Fibroblast of mammary gland (primary cell): ENCODE results near the gene HOXC10.
A peak's percentile ranks its signal among the peaks of the same experiment; 100 is the strongest.

Experiments used
- DNase-seq: peaks from one replicate; pipeline ENCODE4 v3.0.0-alpha.2; 2010; ENCODE audit warnings: low read depth
- H3K4me3 ChIP-seq: 2 replicates; pipeline ENCODE4 v1.5.1; 2011; ENCODE audit warnings: low read depth, mild to moderate bottlenecking, low read length, moderate library complexity; ENCODE audit not compliant: control insufficient read depth
- CTCF ChIP-seq: conservative IDR thresholded peaks from 2 replicates; pipeline ENCODE4 v1.5.1; 2011; ENCODE audit warnings: low read depth, low read length, inconsistent platforms; ENCODE audit not compliant: control insufficient read depth, insufficient read depth

The HOXC10 gene

DNA sequence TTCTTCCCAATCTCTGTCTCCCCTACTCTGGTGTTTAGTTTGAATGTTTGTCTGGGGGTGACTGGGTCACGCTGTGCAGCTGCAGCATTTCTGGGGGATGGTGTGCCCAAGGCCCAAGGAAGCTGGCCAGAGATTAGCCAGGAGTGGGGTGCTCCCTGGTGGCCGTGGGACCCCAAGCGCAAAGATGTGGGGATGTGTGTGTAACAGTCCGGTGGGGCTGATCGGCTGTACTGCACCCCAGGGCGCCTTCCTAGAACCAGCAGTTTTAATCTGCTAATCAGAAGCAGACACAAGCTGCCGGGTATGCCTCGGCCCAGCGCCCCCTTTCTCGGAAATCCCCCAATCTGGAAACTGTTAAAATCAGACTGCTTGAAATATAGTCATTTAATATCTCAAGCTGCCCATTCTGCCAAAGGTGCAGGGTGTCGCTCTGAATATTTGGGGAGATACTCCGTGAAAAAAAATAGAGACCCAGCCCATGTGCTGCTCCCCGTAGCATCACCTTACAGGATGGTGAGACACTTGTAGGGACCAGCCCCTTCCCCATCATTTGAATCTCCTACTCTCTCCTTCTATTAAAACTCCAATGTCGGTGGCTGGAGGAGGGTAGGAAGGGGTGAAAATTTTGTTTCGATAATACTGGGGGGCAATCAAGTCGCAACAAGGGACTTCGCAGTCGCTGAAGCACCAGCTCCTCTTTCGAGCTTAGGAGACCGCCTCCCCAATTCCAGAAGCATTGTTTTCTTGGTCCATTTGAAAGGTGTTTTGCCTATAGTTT is 19.3 kb downstream of the HOXC10 start:
- peak; percentile 18 for TF ChIP-seq CTCF

DNA sequence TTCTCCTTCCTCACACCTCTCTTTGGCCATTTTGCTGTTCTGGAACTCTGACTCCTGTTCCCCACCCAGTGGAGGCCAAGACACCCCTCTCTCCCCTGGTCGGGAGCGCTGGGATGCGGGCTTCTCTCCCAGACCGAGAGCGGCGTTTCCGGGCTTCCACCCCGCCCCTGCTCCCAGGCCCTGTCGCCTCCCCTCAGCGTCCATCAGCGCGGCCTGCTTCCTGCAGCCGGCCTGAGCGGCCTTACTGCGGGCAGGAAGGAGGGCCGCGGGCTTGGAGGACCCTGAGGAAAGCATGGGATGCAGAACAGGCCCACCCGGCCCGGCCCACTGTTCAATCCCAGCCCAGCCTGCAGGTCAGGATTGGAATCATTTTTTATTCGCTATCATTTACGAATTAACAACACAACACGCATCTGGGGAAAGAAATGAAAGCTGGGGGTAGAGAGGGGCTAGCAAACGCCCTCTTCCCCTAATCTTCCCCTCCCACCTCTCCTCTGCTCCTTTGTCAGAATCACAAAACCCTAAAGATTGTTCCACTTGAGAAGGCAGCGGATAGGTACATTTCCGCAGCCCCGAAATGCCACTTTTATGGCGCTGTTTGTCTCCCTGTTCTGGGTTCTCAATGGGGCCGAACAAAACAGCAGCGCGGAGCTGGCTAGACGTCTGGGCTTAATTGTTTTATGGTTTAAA is 20.0 kb downstream of the HOXC10 start:
- H3K4me3 ChIP-seq = peak overlapping the region; percentile 50
- no peak for TF ChIP-seq CTCF
- DNase-seq = peak; percentile 69

More for the DNA sequence above, 19.3 kb downstream of the HOXC10 start:
- DNase-seq = peak; percentile 52
- peak overlapping the region; percentile 50 for H3K4me3 ChIP-seq

- peak overlapping the region; percentile 50 for H3K4me3 ChIP-seq
- no peak for DNase-seq
- no peak for TF ChIP-seq CTCF
Measured at GRCh38 chr12:54005531-54005852, 20.5 kb downstream of the HOXC10 start.

DNA sequence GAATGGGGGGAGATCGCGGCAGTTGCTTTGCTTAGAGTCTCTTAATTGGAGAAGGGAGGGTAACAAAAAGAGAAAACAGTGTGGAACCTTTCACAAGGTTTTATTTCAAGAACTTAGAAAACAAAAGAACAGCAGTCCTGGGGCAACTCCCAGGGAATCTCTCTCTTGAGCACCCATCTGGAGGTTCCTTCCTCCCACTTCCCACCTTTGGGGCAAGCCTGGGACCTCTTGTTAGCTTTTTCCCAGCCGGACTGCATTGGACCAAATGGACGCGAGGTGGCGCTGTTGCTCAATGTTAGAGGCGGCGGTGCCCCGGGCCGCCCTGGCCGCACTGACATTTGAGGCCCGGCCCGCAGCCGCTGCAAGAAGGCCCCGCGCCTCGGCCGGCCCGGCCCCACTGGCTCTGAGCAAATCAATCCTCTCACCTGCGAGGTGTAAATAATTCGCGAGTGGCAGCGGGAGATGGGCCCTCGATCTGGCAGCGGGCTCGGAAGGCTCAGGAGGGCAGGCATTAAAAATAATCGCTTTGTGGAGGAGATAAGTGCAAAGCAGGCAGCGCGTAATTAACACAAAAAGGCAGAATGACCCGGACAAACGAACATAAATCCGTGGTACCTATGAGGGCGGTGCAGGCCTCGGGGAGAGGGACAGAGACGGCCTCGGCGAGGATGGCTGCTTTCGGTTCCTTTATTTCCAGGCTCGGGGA is 21.1 kb downstream of the HOXC10 start:
- peak; percentile 79 for TF ChIP-seq CTCF
- peak; percentile 89 for DNase-seq
- peak overlapping the region; percentile 50 for H3K4me3 ChIP-seq

GRCh38 chr12:54006559-54007220 is 21.7 kb downstream of the HOXC10 start:
- peak overlapping the region; percentile 44 for H3K4me3 ChIP-seq
- no peak for TF ChIP-seq CTCF
- no peak for DNase-seq

DNA sequence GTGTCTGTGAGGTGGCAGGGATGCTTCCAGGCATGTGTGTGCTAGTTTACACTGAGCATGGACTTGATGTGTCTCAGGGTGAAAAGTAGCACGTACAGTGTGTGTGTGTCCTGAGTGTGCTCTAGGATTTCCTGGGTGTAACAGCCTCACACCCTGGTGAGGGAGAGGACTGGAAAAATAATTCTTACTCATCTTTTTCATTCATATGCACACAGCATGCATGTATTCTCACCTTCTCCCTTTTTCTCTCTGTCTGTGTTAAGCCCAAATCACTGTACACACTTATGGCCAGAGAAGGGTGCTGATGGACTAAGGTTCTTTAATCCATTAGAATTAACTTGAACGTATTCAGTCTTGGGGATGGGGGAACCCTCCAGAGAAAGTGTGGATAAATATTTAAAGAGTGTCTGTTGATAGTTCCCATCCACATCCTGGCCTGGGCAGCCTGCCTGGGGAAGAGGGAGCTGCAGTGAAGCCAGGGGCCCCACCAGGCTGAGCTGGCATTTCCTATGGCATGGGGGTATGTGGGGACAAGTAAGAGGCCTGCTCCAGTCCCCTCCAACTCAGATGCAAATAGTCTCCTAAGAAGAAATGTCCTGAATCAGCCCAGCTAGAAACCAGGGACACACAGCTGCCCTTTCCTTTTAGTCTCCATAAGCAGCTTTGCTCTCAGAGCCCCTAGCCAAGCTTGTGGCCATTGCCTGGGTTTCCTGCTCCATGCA is 22.8 kb downstream of the HOXC10 start:
- DNase-seq = no peak
- no peak for TF ChIP-seq CTCF
- peak overlapping the region; percentile 88 for H3K4me3 ChIP-seq
